Stimulated activated CD8-positive, alpha-beta memory T cell treated with anti-CD3 and anti-CD28 coated beads, Interleukin-7, amount 100 ng/mL, for 48 hours (primary cell): ENCODE results near the gene MXD4.
"Not testable (repeated sequence)": the region's sequence is repeated elsewhere in the genome, so short reads cannot be mapped to it uniquely, and the experiment has no call there.

Experiments
- DNase-seq, 2 donors: peaks; one replicate each; pipeline ENCODE4 v3.0.0-alpha.2; 2020; ENCODE audit warnings: low read depth in 1 of 2; ENCODE audit errors: extremely low read depth in 1 of 2

The MXD4 gene

GRCh38 chr4:2276581-2277325 is 14.8 kb upstream of the MXD4 start:
- DNase-seq, result no peak

- no peak for DNase-seq
Observed at GRCh38 chr4:2275546-2276251, 13.8 kb upstream of the MXD4 start.

GRCh38 chr4:2275044-2275397 is 13.1 kb upstream of the MXD4 start:
- DNase-seq, result not testable (repeated sequence)

- DNase-seq, result no peak
Observed at GRCh38 chr4:2274320-2275043, 12.6 kb upstream of the MXD4 start.

GRCh38 chr4:2273657-2274319 is 11.9 kb upstream of the MXD4 start:
- no peak for DNase-seq

- no peak for DNase-seq
Observed at GRCh38 chr4:2273221-2273620, 11.3 kb upstream of the MXD4 start.

GRCh38 chr4:2272828-2273120 is 10.9 kb upstream of the MXD4 start:
- DNase-seq, result no peak

- DNase-seq, result no peak
Observed at GRCh38 chr4:2272026-2272827, 10.3 kb upstream of the MXD4 start.

- no peak for DNase-seq
Observed at GRCh38 chr4:2271279-2272025, 9.5 kb upstream of the MXD4 start.

GRCh38 chr4:2270341-2271165 is 8.6 kb upstream of the MXD4 start:
- DNase-seq, result no peak

GRCh38 chr4:2269618-2270163 is 7.8 kb upstream of the MXD4 start:
- no peak for DNase-seq

- DNase-seq, result no peak
Observed at GRCh38 chr4:2269206-2269531, 7.3 kb upstream of the MXD4 start.

GRCh38 chr4:2268357-2269205 is 6.7 kb upstream of the MXD4 start:
- no peak for DNase-seq

GRCh38 chr4:2267841-2268240 is 5.9 kb upstream of the MXD4 start:
- DNase-seq, result no peak

GRCh38 chr4:2267320-2267811 is 5.5 kb upstream of the MXD4 start:
- DNase-seq, result no peak

GRCh38 chr4:2266821-2267220 is 4.9 kb upstream of the MXD4 start:
- DNase-seq, result no peak

GRCh38 chr4:2266181-2266580 is 4.3 kb upstream of the MXD4 start:
- DNase-seq, result no peak
